GM12891 (cell line): ENCODE results near the gene ASCL5.

Source experiments
- PAX5 ChIP-seq: IDR thresholded peaks from 2 replicates; pipeline ENCODE4 v1.6.1; 2011; ENCODE audit warnings: low read length, moderate library complexity, mild to moderate bottlenecking; ENCODE audit not compliant: insufficient read depth, severe bottlenecking
- POLR2A ChIP-seq: IDR thresholded peaks from 2 replicates; pipeline ENCODE4 v1.6.1; 2011; ENCODE audit warnings: low read depth, low read length, control low read depth
- POLR2AphosphoS5 ChIP-seq: IDR thresholded peaks from 2 replicates; pipeline ENCODE4 v1.6.1; 2011; ENCODE audit warnings: low read depth, low read length, control low read depth
- TAF1 ChIP-seq: IDR thresholded peaks from 2 replicates; pipeline ENCODE4 v1.6.1; 2011; ENCODE audit warnings: low read depth, low read length, control low read depth

DNA sequence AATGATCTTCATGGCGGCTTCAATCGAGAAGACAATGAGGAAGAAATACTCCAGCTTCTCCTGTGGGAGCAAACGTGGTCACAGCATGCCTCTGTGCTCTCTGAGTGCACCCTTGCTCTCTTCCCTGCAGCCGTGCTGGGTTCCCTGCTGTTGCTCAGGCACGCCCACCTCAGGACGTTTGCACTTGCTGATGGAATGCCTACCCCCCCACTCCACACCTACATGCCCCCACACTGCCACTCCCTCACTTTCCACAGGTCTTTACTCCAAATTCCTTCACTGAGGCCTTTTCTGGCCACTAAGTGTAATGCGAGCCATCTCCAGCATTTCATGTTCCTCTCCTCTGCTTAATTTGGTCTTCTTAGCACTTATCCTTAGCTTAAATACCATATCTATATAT lies 33.0 kb downstream of the ASCL5 start:
- TF ChIP-seq POLR2A (no peak), PAX5 (no peak), POLR2AphosphoS5 (no peak), TAF1 (no peak)
